Activated B cell treated with CpG ODN at 0.5 μM for 24 hours (primary cell): ENCODE results near the gene RTN4R. TPM values are rescaled to one million over a fixed set of nuclear protein-coding genes. Genes with fewer than 3 reads are reported as not detected.

Experiments used
- ATAC-seq: fragments of 200-7000 bp; cut with Tn5 transposase; one replicate; pipeline ENCODE4 v1.10.0; 2021; ENCODE audit warnings: low read depth, mild to moderate bottlenecking, moderate library complexity
- CTCF ChIA-PET: fragments of 350-600 bp; sonication (Branson Sonifier 250); formaldehyde crosslinking; loops from one replicate; lab custom pipeline; 2021; ENCODE audit warnings: antibody characterized with exemption; lab: Charles Lee
- POLR2A ChIA-PET: fragments of 350-600 bp; sonication (Branson Sonifier 250); formaldehyde crosslinking; loops from one replicate; lab custom pipeline; 2021; ENCODE audit warnings: antibody characterized with exemption; lab: Charles Lee
- DNase-seq: peaks from one replicate; pipeline ENCODE4 v3.0.0; 2022
- H3K27ac Mint-ChIP-seq: one replicate; pipeline ENCODE4 v1.8.0; 2020; ENCODE audit warnings: mixed read lengths
- H3K27me3 Mint-ChIP-seq: one replicate; pipeline ENCODE4 v1.8.0; 2021; ENCODE audit warnings: mixed read lengths
- H3K36me3 Mint-ChIP-seq: one replicate; pipeline ENCODE4 v1.8.0; 2021; ENCODE audit warnings: low read depth, mixed read lengths
- H3K4me1 Mint-ChIP-seq: one replicate; pipeline ENCODE4 v1.8.0; 2021; ENCODE audit warnings: mixed read lengths
- H3K4me3 Mint-ChIP-seq: one replicate; pipeline ENCODE4 v1.8.0; 2020; ENCODE audit warnings: mild to moderate bottlenecking, mixed read lengths
- H3K9me3 Mint-ChIP-seq: one replicate; pipeline ENCODE4 v1.8.0; 2020; ENCODE audit warnings: mixed read lengths
- intact Hi-C: fragments of 100-400 bp; cut with micrococcal nuclease; formaldehyde crosslinking; loops from one replicate; pipeline ENCODE4 v1.15.1; 2024
- total RNA-seq: library from RNA; stranded (reverse); gene quantifications from 2 replicates; pipeline ENCODE4 v1.2.3, GENCODE V29; 2022
- TF ChIP-seq, protein P1 (sequence below): fragments of 200-600 bp; IDR thresholded peaks from one replicate; pipeline ENCODE4 v1.8.0; 2022; ENCODE audit warnings: antibody characterized with exemption, mild to moderate bottlenecking

RTN4R gene
- total RNA-seq, 1 donor from 2014 or later: not detected

GRCh38 chr22:20234314-20234682, 33.8 kb downstream of the RTN4R start:
- Mint-ChIP-seq H3K4me3 (no peak overlapping the region), H3K9me3 (no peaks in the 10 kb centered on the region), H3K27me3 (no peaks in the 10 kb centered on the region), H3K36me3 (no peaks in the 10 kb centered on the region), H3K4me1 (peaks cover 8% of the 10 kb centered on the region), H3K27ac (no peak overlapping the region)
- POLR2A ChIA-PET: no interaction called here
- intact Hi-C loops: no loop called here
- DNase-seq (no peak), ATAC-seq (no peak)
- TF ChIP-seq, protein P1, sequence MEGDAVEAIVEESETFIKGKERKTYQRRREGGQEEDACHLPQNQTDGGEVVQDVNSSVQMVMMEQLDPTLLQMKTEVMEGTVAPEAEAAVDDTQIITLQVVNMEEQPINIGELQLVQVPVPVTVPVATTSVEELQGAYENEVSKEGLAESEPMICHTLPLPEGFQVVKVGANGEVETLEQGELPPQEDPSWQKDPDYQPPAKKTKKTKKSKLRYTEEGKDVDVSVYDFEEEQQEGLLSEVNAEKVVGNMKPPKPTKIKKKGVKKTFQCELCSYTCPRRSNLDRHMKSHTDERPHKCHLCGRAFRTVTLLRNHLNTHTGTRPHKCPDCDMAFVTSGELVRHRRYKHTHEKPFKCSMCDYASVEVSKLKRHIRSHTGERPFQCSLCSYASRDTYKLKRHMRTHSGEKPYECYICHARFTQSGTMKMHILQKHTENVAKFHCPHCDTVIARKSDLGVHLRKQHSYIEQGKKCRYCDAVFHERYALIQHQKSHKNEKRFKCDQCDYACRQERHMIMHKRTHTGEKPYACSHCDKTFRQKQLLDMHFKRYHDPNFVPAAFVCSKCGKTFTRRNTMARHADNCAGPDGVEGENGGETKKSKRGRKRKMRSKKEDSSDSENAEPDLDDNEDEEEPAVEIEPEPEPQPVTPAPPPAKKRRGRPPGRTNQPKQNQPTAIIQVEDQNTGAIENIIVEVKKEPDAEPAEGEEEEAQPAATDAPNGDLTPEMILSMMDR: no peak
- CTCF ChIA-PET: no interaction called here

- DNase-seq (no peak), ATAC-seq (no peak)
- TF ChIP-seq, protein P1: no peak
- ChIA-PET POLR2A (no interaction called here), CTCF (no interaction called here)
- no peaks in the 10 kb centered on the region for H3K36me3 Mint-ChIP-seq
- H3K4me3 Mint-ChIP-seq: no peak overlapping the region
- no peak overlapping the region for H3K27ac Mint-ChIP-seq
- H3K4me1 Mint-ChIP-seq: peaks cover 7% of the 10 kb centered on the region
- intact Hi-C loops: no loop called here
- no peaks in the 10 kb centered on the region for H3K9me3 Mint-ChIP-seq
- no peaks in the 10 kb centered on the region for H3K27me3 Mint-ChIP-seq
Measured at GRCh38 chr22:20233351-20234313, 34.5 kb downstream of the RTN4R start.

DNA sequence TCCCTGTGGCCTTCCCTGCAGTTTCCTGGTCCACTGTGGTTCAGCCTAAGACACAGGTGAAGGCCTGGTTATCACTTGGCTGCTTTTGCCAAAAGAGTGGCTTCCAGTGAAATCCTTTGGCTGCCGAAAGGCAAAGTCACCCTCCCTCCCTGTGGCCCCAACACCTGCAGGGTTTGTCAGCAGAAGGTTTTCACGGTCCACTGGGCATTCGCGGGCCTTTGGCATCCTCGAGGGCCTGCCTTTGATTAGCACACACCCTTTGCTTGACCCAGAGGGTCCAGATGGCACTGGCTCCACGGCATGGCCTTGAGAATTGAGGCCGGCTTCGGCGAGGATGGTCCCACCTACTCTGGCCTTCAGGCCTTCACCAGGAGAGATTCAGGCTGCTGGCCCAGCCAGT, 35.3 kb downstream of the RTN4R start:
- H3K4me1 Mint-ChIP-seq: peaks cover 2% of the 10 kb centered on the region
- no peak for DNase-seq
- TF ChIP-seq, protein P1: no peak
- no peak for ATAC-seq
- no peak overlapping the region for H3K27ac Mint-ChIP-seq
- no peaks in the 10 kb centered on the region for H3K9me3 Mint-ChIP-seq
- ChIA-PET POLR2A (no interaction called here), CTCF (no interaction called here)
- no peaks in the 10 kb centered on the region for H3K27me3 Mint-ChIP-seq
- no peaks in the 10 kb centered on the region for H3K36me3 Mint-ChIP-seq
- H3K4me3 Mint-ChIP-seq: no peak overlapping the region
- intact Hi-C loops: no loop called here

- ChIA-PET POLR2A (no interaction called here), CTCF (no interaction called here)
- TF ChIP-seq, protein P1: no peak
- Mint-ChIP-seq H3K9me3 (no peaks in the 10 kb centered on the region), H3K4me1 (peaks cover 2% of the 10 kb centered on the region), H3K27ac (no peak overlapping the region), H3K4me3 (no peak overlapping the region), H3K27me3 (no peaks in the 10 kb centered on the region), H3K36me3 (no peaks in the 10 kb centered on the region)
- ATAC-seq (no peak), DNase-seq (no peak)
- intact Hi-C loops: no loop called here
Measured at GRCh38 chr22:20232237-20232598, 35.9 kb downstream of the RTN4R start.

DNA sequence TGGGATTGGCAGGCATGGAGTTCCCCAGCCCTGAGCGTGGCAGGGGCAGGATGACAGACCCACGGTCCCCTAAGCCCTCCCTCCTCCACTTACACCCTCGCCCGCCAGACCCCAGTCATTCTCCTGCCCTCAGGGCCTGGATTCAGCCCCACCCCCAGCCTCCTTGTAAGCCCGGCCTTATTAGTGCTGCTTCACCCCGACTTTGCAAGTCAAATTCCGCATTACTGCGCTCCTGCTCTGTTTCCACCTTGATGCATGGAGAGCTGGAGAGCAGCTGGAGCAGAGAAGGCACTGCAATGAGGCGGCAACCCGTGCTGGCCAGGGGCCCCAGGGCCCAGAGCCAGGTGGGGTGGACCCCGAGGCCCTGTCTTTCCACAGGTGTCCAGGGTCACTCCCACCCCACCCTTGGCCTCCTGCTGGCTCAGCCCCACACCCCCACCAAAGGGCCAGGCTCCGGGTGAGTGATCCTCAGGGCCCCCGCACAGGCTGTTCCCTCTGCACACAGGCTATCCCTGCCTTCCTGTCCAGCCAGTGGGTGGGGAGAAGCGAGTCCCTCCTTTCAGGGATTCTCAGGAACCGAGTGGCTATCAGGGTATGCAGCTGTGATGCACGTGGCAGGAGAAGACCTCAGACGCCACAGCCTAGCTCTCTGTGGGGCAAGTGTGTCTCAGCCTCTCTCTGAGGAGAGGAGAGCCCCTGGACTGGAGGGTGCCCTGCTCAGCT, 36.4 kb downstream of the RTN4R start:
- POLR2A ChIA-PET: no interaction called here
- Mint-ChIP-seq H3K9me3 (no peaks in the 10 kb centered on the region), H3K4me3 (no peak overlapping the region), H3K27me3 (no peaks in the 10 kb centered on the region), H3K27ac (no peak overlapping the region), H3K36me3 (no peaks in the 10 kb centered on the region), H3K4me1 (no peaks in the 10 kb centered on the region)
- CTCF ChIA-PET: no interaction called here
- intact Hi-C loops: no loop called here
- TF ChIP-seq, protein P1: no peak
- DNase-seq (no peak), ATAC-seq (no peak)
